IPS-20b (cell line): ENCODE measurements around the gene CNTF.
A peak's percentile ranks its signal among the peaks of the same experiment; 100 is the strongest.
"Not testable (repeated sequence)": the region's sequence is repeated elsewhere in the genome, so short reads cannot be mapped to it uniquely, and the experiment has no call there.

Experiments used
- H3K27ac ChIP-seq: one replicate; pipeline ENCODE4 v1.5.1; 2013; ENCODE audit warnings: low read length
- H3K27me3 ChIP-seq: 2 replicates; pipeline ENCODE4 v1.6.1; 2013; ENCODE audit warnings: mild to moderate bottlenecking, low read length, inconsistent platforms; ENCODE audit not compliant: insufficient read depth
- H3K36me3 ChIP-seq: 2 replicates; pipeline ENCODE4 v1.6.1; 2013; ENCODE audit warnings: low read depth, mild to moderate bottlenecking, inconsistent platforms, low read length, moderate library complexity; ENCODE audit not compliant: insufficient read depth
- H3K4me1 ChIP-seq: 2 replicates; pipeline ENCODE4 v1.6.1; 2013; ENCODE audit warnings: mild to moderate bottlenecking, control low read depth, inconsistent platforms, low read length, moderate library complexity; ENCODE audit not compliant: insufficient read depth
- H3K4me3 ChIP-seq: 2 replicates; pipeline ENCODE4 v1.5.1; 2013; ENCODE audit warnings: mild to moderate bottlenecking, low read length, inconsistent platforms
- H3K9ac ChIP-seq: 2 replicates; pipeline ENCODE4 v1.6.1; 2013; ENCODE audit warnings: low read depth, mild to moderate bottlenecking, inconsistent platforms, low read length, moderate library complexity
- H3K9me3 ChIP-seq: 2 replicates; pipeline ENCODE4 v1.6.1; 2013; ENCODE audit warnings: mild to moderate bottlenecking, low read depth, low read length, inconsistent platforms; ENCODE audit not compliant: insufficient read depth

The CNTF gene, protein sequence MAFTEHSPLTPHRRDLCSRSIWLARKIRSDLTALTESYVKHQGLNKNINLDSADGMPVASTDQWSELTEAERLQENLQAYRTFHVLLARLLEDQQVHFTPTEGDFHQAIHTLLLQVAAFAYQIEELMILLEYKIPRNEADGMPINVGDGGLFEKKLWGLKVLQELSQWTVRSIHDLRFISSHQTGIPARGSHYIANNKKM

DNA sequence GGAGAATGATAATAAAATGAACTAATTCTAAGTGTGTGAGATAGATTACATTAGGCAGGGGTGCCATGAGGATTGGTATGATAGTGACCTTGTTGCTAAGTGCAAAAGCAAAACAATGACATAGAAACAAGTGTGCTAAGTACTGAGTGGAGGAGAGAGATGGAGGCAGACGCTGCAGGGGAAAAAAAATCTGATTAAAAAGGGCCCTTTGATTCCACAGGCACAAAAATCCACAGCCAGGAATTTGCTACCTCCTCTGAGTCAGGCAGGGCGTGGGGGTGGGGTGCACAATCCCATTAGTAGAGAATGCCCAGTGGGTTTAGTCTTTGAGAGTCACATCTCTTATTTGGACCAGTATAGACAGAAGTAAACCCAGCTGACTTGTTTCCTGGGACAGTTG lies at the start of gene CNTF:
Gene CNTF, plus strand, starts transcription at position 322 of the 400 bp plus-strand sequence. CDS start 88 bp downstream, outside the sequence.
- H3K4me3 ChIP-seq: no peak within 1 kb of the TSS
- peaks cover 97% of the 10 kb centered on the region for H3K36me3 ChIP-seq
- H3K4me1 ChIP-seq: peaks cover 4% of the 10 kb centered on the region; the same call in 1 of the 2 replicates
- no peak within 1 kb of the TSS for H3K27ac ChIP-seq
- no peaks in the 10 kb centered on the region for H3K27me3 ChIP-seq
- H3K9me3 ChIP-seq: no peaks in the 10 kb centered on the region
- no peak within 1 kb of the TSS for H3K9ac ChIP-seq

DNA sequence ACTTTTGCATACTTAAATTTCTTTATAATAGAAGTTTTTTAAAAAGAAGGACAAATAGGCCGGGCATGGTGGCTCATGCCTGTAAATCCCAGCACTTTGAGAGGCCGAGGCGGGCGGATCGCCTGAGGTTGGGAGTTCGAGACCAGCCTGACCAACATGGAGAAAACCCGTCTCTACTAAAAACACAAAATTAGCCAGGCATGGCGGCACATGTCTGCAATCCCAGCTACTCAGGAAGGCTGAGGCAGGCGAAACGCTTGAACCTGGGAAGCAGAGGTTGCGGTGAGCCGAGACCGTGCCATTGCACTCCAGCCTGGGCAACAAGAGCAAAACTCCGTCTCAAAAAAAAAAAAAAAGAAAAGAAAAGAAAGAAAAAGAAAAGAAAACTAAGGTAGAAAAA lies 49.6 kb upstream of the CNTF start:
- not testable (repeated sequence) for H3K4me3 ChIP-seq, H3K27me3 ChIP-seq, H3K9me3 ChIP-seq, H3K9ac ChIP-seq, H3K36me3 ChIP-seq, H3K27ac ChIP-seq, H3K4me1 ChIP-seq

DNA sequence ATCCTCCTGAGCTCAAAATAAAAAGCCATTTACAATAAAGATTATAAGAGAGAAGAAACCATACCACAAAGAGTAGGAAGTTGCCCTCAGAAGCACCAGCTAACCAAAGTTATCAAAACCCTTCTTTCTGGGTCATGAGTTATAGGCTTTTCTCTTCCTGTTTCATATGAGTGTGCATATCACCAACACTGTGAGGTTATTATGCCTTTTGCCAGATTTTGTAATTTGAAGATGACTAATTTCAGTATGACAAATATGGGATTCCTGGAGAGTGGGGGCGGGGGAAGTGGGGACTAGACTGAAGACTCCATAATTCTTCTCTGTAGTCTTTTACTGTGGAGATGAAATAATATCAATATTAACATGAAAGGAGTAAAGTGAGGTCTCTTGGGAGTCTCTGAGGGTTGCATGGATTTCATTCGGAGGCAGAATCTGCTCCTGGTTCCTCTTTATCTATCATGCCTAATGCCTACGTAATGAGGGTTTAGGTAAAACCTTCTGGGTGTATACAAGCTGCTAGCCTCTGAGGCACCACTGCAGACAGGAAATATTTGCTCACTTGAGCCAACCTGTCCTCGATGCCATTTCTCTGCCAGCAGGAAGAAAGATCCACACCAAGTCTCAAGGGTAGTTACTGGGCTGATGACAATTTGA lies 48.9 kb upstream of the CNTF start:
- no peaks in the 10 kb centered on the region for H3K9me3 ChIP-seq
- no peak overlapping the region for H3K4me3 ChIP-seq
- H3K27me3 ChIP-seq: no peaks in the 10 kb centered on the region
- H3K36me3 ChIP-seq: no peaks in the 10 kb centered on the region
- H3K9ac ChIP-seq: no peak overlapping the region
- no peaks in the 10 kb centered on the region for H3K4me1 ChIP-seq
- no peak overlapping the region for H3K27ac ChIP-seq

DNA sequence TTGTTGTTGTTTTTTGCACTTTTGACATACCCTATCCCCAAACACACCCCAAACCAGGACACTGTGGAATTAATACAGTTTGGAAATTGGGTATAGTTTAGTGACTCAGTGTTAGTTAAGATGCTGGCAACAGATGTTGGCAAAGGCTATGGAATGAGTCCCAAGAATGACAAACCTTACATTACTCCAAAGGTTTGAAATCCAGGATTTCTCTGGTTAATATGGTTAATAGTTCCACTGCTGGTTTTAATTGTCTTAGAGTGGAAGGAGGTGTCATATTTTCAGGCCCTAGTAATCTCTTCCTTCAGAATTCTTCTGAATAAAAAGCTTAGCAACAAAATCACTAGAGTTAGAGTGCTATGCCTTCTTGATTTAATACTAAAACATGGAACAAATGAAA lies 47.6 kb upstream of the CNTF start:
- no peaks in the 10 kb centered on the region for H3K4me1 ChIP-seq
- no peaks in the 10 kb centered on the region for H3K27me3 ChIP-seq
- no peak overlapping the region for H3K9ac ChIP-seq
- no peaks in the 10 kb centered on the region for H3K36me3 ChIP-seq
- H3K27ac ChIP-seq: no peak overlapping the region
- H3K4me3 ChIP-seq: no peak overlapping the region
- no peaks in the 10 kb centered on the region for H3K9me3 ChIP-seq

DNA sequence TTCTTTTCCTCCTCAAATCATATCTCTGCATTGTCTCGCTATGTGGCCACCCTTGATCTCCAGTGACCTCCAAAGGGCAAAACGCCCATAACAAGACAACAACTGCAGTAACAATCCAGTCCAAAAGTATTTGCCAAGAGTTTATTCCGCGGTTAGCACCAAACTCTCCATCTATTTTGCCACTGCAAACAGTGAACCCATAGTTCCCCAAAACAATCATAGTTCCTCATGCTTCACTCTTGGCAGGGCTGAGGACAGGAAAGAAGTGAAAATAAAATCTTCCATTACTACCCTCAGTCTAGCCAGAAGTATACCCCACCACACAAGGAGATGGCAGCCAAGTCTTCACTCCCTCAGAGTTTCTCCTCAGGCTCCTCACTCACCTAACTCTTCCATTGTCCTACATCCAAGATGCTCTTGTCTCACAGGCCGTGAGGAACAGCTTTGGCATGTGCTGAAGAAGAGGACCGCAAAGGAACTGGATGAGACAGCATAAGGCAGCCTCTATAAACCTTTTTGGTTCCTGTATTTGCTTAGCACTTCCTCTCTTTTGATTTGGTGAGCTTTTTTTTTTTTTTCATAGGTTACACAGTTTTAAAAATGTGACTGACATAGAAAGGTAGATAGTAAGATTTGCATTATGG lies 47.0 kb upstream of the CNTF start, which contains the start of gene LPXN:
Gene LPXN, minus strand, starts transcription at position 480 of the 644 bp plus-strand sequence. Its CDS starts 84 bp downstream, at position 396.
- no peaks in the 10 kb centered on the region for H3K27me3 ChIP-seq
- H3K4me3 ChIP-seq: peak within 1 kb of the TSS; percentile 97; the same call in 1 of the 2 replicates
- H3K9ac ChIP-seq: peak within 1 kb of the TSS; percentile 100; the same call in 1 of the 2 replicates
- no peaks in the 10 kb centered on the region for H3K36me3 ChIP-seq
- H3K27ac ChIP-seq: no peak within 1 kb of the TSS
- peaks cover 3% of the 10 kb centered on the region; the same call in 1 of the 2 replicates for H3K4me1 ChIP-seq
- H3K9me3 ChIP-seq: no peaks in the 10 kb centered on the region

DNA sequence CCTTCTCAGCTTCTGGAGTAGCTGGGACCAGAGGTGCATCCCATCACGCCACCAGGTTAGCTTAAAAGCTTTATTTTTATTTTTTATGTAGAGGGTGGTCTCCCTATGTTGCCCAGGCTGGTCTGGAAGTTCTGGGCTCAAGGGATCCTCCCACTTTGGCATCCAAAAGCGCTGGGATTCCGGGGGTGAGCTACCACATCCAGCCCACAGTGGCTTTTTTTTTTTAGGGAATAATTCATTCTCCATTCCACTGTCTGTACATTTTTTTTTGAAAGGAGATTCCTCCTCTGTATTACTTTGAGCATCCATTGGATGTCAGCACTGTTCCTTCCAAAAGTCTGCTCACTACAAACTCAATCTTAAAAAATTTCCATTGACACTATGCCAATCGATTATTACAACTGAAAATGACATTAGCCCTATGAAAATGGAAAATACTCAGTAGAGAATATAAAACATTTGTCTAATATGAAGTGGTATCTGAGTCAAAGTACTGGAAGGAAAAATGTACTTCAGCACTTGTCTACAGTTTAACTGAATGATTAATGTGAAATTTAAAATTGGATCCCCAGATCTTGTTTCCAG lies 45.5 kb upstream of the CNTF start:
- Histone ChIP-seq H3K4me3 (peak overlapping the region; percentile 97), H3K27me3 (no peaks in the 10 kb centered on the region), H3K27ac (peak overlapping the region; percentile 44), H3K36me3 (peaks cover 7% of the 10 kb centered on the region; the same call in 1 of the 2 replicates), H3K4me1 (peaks cover 11% of the 10 kb centered on the region; the same call in 1 of the 2 replicates), H3K9me3 (no peaks in the 10 kb centered on the region), H3K9ac (peak overlapping the region; percentile 100; the same call in 1 of the 2 replicates)

DNA sequence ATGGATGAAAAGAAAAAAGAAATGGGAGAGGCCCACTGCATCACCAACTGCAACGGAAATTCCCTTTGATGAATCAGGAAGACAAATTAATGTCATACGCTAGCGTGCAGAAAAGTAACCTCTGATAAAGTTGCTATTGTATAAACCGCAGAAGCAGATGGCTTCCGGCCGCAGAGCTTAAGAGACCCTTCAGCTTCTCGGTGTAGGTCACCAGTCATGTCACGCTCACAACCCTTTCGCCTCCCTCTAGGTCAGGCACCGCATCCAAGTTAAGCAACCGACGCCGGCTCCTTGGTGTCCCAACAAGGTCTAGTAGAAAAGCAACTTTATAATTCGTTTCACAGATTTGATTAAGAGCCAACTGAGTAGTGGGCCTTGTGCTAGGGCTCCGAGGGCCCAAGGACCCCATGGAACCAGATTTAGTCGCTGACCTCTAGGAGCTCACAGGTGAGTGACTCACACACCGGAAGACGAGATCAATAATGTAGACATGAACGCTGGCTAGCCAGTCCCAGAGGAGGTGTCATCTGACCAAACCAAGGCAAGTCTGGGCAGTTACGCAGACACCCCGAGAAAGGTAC lies 44.8 kb upstream of the CNTF start:
- Histone ChIP-seq H3K4me3 (peak overlapping the region; percentile 97), H3K9ac (peak overlapping the region; percentile 100), H3K36me3 (peaks cover 7% of the 10 kb centered on the region; the same call in 1 of the 2 replicates), H3K27me3 (no peaks in the 10 kb centered on the region), H3K9me3 (no peaks in the 10 kb centered on the region), H3K27ac (peak overlapping the region; percentile 44), H3K4me1 (peaks cover 11% of the 10 kb centered on the region; the same call in 1 of the 2 replicates)

DNA sequence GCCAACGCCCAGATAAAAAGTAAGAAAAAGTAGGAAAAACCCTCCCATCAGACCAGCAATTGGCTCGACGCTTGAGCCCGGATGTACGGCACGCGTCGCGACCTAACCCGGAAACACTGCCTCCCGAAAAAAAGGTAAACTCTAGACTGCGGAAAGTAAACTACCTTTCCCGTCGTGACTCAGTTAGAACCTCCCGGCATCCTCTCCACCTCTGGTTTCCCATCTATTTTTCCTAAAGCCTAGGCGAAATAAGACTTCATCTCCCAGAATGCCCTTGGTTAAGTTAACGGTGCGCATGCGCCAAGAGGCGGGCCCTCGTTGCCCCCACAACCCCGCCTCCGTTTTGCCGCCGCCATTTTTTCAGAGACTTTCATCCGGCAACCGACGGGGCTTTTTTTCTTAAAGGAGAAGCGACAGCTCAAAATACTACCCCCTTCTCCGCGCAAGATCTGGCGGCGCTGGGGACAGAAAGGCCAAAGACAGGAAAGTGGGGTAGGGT lies 44.3 kb upstream of the CNTF start:
- H3K36me3 ChIP-seq: peaks cover 7% of the 10 kb centered on the region; the same call in 1 of the 2 replicates
- peak overlapping the region; percentile 100 for H3K9ac ChIP-seq
- no peaks in the 10 kb centered on the region for H3K9me3 ChIP-seq
- H3K27ac ChIP-seq: peak overlapping the region; percentile 93
- H3K4me1 ChIP-seq: peaks cover 11% of the 10 kb centered on the region; the same call in 1 of the 2 replicates
- no peaks in the 10 kb centered on the region for H3K27me3 ChIP-seq
- H3K4me3 ChIP-seq: peak overlapping the region; percentile 97

DNA sequence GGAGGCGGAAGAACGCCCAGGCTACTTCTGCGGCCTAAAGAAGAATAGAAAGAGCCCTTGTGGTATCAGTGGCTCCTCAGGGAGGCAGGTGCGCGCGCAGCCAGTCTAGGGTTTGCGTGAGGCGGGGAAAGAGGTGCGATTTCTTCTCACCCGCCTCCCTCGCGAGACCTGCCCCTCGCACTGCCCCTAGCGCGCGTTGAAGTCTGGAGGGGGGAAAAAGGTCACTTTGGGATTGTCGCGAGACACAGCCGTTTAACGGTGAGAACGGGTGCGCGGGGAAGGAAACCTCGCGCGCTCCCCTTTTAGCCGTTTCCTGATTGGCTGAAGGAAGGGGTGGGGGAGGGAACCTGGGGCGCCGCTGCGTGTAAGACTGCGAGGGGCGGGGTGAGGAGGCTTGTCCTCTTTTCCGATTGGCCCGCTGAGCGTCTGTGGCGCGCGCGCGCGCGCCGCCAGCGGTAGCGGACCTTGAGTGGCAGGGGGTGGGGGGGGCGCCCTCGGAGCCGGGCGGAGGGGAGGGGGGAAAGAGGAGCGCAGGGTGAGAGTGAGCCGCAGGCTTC lies 43.8 kb upstream of the CNTF start, which contains the start of gene ZFP91:
Gene ZFP91, plus strand, starts transcription at position 429 of the 557 bp plus-strand sequence. CDS start 219 bp downstream, outside the sequence.
- peaks cover 11% of the 10 kb centered on the region; the same call in 1 of the 2 replicates for H3K4me1 ChIP-seq
- peaks cover 7% of the 10 kb centered on the region for H3K36me3 ChIP-seq

DNA sequence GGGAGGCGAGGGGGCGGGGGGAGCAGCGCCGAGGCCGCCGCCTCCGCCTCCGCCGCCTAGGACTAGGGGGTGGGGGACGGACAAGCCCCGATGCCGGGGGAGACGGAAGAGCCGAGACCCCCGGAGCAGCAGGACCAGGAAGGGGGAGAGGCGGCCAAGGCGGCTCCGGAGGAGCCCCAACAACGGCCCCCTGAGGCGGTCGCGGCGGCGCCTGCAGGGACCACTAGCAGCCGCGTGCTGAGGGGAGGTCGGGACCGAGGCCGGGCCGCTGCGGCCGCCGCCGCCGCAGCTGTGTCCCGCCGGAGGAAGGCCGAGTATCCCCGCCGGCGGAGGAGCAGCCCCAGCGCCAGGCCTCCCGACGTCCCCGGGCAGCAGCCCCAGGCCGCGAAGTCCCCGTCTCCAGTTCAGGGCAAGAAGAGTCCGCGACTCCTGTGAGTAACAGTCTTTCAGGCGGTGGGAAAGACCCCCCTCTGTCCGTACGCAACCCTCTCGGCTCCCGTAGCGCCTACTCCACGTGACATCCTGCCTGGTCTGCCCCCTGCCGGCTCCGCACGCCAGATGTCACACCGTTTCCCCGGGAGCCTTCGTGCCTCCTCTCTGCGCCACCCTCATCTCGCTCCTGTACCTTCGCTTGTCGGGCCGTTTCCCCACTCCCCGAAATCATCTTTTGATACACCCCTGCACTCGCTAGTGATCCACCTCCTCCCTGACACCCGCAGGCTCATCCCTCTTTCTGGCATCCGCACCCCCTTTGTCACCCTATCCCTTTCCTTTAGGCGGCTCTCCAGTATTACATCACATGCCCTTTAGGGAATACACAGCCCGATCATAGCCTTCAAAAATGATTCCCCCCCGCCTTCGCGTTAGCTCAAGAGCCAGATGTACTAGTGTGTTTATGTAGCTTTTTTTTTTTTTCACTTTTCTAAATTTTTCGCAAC lies 43.0 kb upstream of the CNTF start:
- H3K4me1 ChIP-seq: peaks cover 11% of the 10 kb centered on the region; the same call in 1 of the 2 replicates
- peak overlapping the region; percentile 96 for H3K4me3 ChIP-seq
- peak overlapping the region; percentile 72 for H3K27ac ChIP-seq

More for the DNA sequence above, 43.8 kb upstream of the CNTF start, which contains the start of gene ZFP91:
- H3K4me3 ChIP-seq: peak within 1 kb of the TSS; percentile 97
- H3K27me3 ChIP-seq: no peaks in the 10 kb centered on the region
- H3K9me3 ChIP-seq: no peaks in the 10 kb centered on the region
- H3K27ac ChIP-seq: peak within 1 kb of the TSS; percentile 93
- peak within 1 kb of the TSS; percentile 100 for H3K9ac ChIP-seq

More for the DNA sequence above, 43.0 kb upstream of the CNTF start:
- Histone ChIP-seq H3K27me3 (no peaks in the 10 kb centered on the region), H3K36me3 (peaks cover 7% of the 10 kb centered on the region), H3K9me3 (no peaks in the 10 kb centered on the region), H3K9ac (peak overlapping the region; percentile 93)
